CD4-positive, alpha-beta T cell treated with Interleukin-12 subunit alpha and Interleukin-12 subunit beta, for 1 hour (primary cell): ENCODE measurements around the gene KCNG2.

Source experiments
- DNase-seq: peaks from one replicate; pipeline ENCODE4 v3.0.0-alpha.2; 2020

KCNG2 gene

GRCh38 chr18:79768745-79769144 lies 29.0 kb upstream of the KCNG2 start:
- no peak for DNase-seq

GRCh38 chr18:79769698-79770500 lies 27.8 kb upstream of the KCNG2 start:
- no peak for DNase-seq

GRCh38 chr18:79770501-79770815 lies 27.3 kb upstream of the KCNG2 start:
- DNase-seq, result no peak

GRCh38 chr18:79770826-79771225 lies 26.9 kb upstream of the KCNG2 start:
- no peak for DNase-seq

GRCh38 chr18:79771446-79772107 lies 26.2 kb upstream of the KCNG2 start:
- no peak for DNase-seq

- DNase-seq, result no peak
These were observed 25.5 kb upstream of the KCNG2 start for GRCh38 chr18:79772108-79772864.

GRCh38 chr18:79772865-79773696 lies 24.7 kb upstream of the KCNG2 start:
- DNase-seq, result no peak

GRCh38 chr18:79774111-79774510 lies 23.6 kb upstream of the KCNG2 start:
- no peak for DNase-seq

- DNase-seq, result no peak
These were observed 22.1 kb upstream of the KCNG2 start for GRCh38 chr18:79775441-79776221.

GRCh38 chr18:79776674-79777073 lies 21.1 kb upstream of the KCNG2 start:
- no peak for DNase-seq

- DNase-seq, result no peak
These were observed 19.4 kb upstream of the KCNG2 start for GRCh38 chr18:79778291-79778791.

GRCh38 chr18:79779021-79779699 lies 18.6 kb upstream of the KCNG2 start:
- DNase-seq, result no peak

- DNase-seq, result no peak
These were observed 18.0 kb upstream of the KCNG2 start for GRCh38 chr18:79779700-79780190.

GRCh38 chr18:79780547-79780946 lies 17.2 kb upstream of the KCNG2 start:
- no peak for DNase-seq

GRCh38 chr18:79781331-79781941 lies 16.3 kb upstream of the KCNG2 start:
- no peak for DNase-seq

GRCh38 chr18:79782566-79783308 lies 15.0 kb upstream of the KCNG2 start:
- no peak for DNase-seq

GRCh38 chr18:79784071-79784913 lies 13.4 kb upstream of the KCNG2 start:
- no peak for DNase-seq

- no peak for DNase-seq
These were observed 12.6 kb upstream of the KCNG2 start for GRCh38 chr18:79784965-79785770.
